ENCODE results near the gene KIAA1755.

Gene KIAA1755

DNA sequence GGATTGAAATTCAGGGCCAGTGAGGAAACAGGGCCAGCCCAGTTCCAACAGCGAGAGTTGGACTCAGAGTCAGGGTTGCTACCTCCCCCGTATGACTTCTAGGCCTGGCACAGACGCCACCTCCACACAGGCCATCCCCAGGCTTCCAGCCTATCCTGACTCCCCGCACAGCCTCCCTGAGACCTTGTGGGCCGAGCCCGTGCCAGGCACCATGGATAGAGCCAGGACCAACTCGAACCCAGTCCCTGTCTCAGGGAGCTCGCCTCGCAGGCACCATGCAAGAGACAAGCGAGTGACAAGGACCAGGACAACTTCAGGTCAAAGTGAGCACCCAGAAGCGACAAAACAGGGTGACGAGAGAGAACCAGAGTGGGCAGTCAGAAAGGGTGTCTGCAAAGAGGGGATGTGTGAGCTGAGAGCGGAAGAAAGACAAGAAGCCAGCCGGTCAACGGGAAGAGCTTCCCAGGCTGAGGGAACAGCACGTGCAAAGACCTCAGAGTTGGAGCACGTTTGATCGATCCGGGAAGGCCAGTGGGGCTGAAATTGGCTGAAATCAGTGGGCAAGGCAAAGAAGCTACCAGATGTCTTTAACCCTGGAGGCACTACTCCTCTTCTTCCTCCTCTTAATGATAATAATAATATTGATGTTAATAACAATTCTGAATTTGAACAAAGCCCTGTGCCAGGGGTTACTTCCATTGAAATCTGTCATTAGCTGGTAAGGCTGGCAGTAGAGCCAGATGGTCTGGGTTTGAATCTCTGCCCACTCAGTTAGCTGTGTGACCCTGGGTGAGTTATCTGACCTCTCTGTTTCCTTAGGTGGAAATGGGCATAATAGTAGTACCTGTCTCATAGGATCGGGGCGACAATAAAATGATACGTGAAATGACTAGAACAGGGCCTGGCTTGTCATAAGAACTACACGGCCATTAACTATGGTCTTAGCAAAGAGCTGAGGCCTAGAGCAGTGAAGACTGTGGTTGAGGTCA lies 45.0 kb downstream of the KIAA1755 start:
- TF ChIP-seq, protein P1, sequence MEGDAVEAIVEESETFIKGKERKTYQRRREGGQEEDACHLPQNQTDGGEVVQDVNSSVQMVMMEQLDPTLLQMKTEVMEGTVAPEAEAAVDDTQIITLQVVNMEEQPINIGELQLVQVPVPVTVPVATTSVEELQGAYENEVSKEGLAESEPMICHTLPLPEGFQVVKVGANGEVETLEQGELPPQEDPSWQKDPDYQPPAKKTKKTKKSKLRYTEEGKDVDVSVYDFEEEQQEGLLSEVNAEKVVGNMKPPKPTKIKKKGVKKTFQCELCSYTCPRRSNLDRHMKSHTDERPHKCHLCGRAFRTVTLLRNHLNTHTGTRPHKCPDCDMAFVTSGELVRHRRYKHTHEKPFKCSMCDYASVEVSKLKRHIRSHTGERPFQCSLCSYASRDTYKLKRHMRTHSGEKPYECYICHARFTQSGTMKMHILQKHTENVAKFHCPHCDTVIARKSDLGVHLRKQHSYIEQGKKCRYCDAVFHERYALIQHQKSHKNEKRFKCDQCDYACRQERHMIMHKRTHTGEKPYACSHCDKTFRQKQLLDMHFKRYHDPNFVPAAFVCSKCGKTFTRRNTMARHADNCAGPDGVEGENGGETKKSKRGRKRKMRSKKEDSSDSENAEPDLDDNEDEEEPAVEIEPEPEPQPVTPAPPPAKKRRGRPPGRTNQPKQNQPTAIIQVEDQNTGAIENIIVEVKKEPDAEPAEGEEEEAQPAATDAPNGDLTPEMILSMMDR (IDR thresholded peaks at IDR 0.05; ENCODE audit: extremely low read depth, missing control alignments): no peak
- DNase-seq (ENCODE audit: low spot score): no peak

DNA sequence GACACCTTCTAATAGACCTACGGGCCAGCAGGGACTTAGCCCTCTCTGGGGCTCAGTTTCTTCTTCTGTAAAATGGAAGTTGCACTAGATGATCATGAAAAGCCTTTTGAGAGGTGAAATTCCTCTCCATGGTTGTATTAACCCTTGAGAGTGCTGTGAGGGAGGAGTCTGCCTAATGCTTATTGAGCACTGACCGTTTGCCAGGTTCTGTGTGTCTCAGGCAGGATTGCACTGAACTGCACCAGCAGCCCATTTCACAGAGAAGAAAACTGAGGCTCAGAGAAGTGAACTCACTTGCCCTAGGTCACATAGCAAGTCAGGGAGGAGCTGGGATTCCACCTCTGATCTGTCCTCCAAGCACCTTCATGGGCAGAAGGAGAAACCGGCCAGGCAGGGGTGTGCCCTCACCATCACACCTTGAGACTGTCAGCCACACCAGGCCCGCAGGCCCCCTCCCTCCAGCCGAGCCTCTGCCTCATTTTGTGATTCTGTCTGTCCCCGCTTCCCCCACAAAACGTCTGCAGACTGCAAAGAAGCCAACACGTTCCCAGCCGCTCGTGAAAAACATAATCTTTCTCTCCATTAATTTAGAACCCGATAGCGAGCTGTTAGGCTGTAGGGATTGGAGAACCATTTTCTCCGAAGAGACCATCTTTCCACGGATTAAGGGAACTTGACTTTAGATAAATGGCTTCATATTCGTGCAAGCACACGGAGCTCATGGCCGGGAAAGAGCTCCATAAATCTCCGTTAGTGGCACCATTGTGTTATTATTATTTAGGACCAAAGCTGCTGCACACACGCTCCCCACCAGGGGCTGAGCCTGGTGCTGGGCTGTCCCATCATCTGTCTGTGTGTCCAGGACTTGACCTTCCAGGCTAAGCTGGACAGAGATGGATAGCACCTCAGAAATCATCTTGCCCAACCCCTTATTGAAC lies 46.0 kb downstream of the KIAA1755 start:
- no peak for DNase-seq (ENCODE audit: low spot score)
- TF ChIP-seq, protein P1 (IDR thresholded peaks at IDR 0.05; ENCODE audit: extremely low read depth, missing control alignments): no peak

DNA sequence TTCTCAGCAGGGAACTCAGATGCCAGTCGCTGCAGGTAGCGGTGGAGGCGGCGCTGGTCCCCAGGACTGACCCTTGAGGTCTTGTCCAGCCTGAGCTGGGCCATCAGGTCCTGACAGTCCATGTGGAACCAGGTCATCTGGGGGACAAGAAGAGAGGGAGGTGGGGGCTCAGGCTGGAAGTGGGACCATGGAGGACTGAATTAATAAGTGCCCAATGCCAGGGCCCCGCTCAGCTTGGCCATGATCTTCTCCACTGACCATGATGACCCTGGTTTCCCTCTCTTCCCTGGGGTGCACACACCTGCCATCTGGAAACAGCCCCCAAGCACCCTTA lies 47.0 kb downstream of the KIAA1755 start:
- DNase-seq (ENCODE audit: low spot score): no peak
- TF ChIP-seq, protein P1 (IDR thresholded peaks at IDR 0.05; ENCODE audit: extremely low read depth, missing control alignments): no peak

DNA sequence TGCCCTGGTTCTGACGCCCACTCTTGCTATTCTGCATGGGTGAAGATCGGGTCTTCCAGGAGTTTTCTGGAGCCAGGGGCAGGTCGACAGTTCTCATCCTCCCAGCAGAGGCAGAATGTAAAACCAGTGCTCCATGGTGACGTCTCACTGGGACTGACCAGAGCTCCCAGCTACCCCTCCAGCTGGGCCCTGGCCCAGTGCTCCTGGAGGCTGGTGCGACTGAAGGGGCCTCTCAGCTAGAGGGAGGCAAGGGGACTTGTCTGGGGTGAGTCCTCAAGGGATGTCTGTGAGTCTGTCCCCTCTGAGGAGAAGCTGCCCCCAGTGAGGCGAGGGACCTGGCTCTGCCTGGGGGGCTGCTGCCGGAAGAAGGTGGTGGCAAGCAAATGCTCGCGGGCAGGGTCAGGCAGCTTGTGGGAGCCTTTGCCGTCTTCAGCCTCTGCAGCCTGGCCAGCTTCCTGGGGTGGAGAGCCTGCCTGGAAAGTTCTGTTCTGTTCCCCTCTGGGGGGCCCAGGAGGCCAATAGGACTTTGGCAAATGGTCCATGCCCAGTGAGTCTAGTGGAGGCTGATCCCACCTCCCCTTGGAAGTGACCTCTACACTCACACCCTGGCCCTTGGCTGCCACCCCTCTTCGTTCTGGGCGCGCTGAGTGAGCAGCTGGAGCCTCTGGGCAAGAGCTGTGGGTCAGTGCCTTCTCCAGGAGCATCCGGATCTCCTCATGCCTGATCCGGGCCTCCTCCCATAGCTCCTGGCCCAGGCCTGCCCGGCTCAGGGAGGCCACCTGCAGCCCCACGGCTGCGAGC lies 47.5 kb downstream of the KIAA1755 start:
- TF ChIP-seq, protein P1 (IDR thresholded peaks at IDR 0.05; ENCODE audit: extremely low read depth, missing control alignments): no peak
- no peak for DNase-seq (ENCODE audit: low spot score)

DNA sequence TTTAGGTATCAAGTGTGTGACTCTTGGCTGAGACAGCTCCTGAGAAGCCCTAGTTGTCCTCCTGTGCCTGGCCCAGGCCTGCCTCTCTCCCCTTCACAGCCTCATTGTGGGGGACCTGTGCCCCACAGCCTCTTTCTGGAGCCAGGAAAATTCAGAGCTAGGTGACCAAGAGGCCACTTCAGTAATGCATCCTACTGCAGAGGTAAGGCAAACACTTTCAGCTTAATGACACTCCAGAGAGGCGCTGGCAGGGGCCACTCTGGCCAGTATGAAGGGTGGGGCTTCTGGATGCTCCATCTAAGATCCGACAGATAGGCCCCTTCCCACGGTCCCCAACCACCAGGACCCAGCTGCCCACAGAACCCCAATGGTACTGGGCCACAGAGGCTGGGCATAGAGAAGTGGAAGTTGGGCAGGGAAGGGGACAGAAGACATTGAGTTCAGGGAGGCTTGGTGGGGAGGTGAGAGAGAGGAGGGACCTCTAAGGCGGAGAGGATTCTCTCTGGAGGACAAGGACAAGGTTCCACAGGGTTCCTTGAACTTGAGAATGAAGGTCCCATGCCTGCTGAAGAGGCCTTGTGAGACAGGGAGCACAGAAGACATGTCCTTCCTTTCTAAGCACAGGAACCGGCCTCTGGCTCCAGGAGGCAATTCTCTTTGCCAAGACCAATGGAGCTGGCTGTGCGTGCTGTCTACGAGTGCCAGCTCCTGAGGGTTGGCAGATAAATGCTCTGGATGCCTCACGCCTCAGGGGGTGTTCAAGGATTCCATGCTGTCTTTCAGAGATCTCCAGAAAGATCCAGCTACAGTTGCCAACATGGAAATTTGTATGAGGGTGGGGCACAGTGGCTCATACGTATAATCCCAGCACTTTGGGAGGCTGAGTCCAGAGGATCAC lies 49.1 kb downstream of the KIAA1755 start:
- TF ChIP-seq, protein P1 (IDR thresholded peaks at IDR 0.05; ENCODE audit: extremely low read depth, missing control alignments): no peak
- no peak for DNase-seq (ENCODE audit: low spot score)

DNA sequence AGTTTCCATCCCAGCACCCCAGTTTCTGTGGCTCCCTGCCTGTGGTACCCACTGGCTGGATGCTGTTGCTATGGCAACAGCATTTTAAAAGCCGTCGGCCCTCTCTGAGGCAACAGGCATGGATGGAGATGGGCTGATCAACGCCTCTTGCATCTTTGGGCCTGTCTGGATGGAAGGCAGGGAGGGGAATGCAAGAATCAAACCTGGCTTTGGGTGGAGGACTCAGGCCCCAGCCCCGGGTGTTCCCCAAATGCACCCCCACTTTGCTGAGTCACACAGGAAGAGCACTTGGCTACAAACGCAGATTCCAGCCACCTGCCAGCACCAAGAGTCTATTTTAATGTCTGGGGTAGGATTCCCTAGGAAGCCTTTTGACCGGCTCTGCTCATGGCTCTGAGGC lies 49.8 kb downstream of the KIAA1755 start:
- no peak for DNase-seq (ENCODE audit: low spot score)
- TF ChIP-seq, protein P1 (IDR thresholded peaks at IDR 0.05; ENCODE audit: extremely low read depth, missing control alignments): no peak
